Immature natural killer cell (primary cell): Measurements from ENCODE around the gene SPDYE6. TPM values are rescaled to one million over a fixed set of nuclear protein-coding genes. Genes with fewer than 3 reads are reported as not detected.
"Not testable (repeated sequence)": the region's sequence is repeated elsewhere in the genome, so short reads cannot be mapped to it uniquely, and the experiment has no call there.

Experiments
- DNase-seq, 3 donors: peaks; one replicate each; pipeline ENCODE4 v3.0.0; 2022; ENCODE audit warnings: mixed read lengths in 1 of 3
- H3K27ac Mint-ChIP-seq, 6 donors: one replicate each; pipeline ENCODE4 v1.8.0; 2020; ENCODE audit warnings: mixed read lengths in 6 of 6, mild to moderate bottlenecking in 5 of 6, inconsistent platforms in 4 of 6, moderate library complexity in 3 of 6
- H3K27me3 Mint-ChIP-seq, 3 donors: one replicate each; pipeline ENCODE4 v1.8.0; 2020 to 2021; ENCODE audit warnings: low read depth in 3 of 3, mild to moderate bottlenecking in 3 of 3, mixed read lengths in 3 of 3, moderate library complexity in 3 of 3, inconsistent platforms in 1 of 3
- H3K36me3 Mint-ChIP-seq, 3 donors: one replicate each; pipeline ENCODE4 v1.8.0; 2020; ENCODE audit warnings: mixed read lengths in 3 of 3, inconsistent platforms in 2 of 3, mild to moderate bottlenecking in 2 of 3
- H3K4me1 Mint-ChIP-seq, 2 donors: one replicate each; pipeline ENCODE4 v1.8.0; 2020; ENCODE audit warnings: inconsistent platforms in 2 of 2, mild to moderate bottlenecking in 2 of 2, mixed read lengths in 2 of 2, moderate library complexity in 1 of 2
- H3K4me3 Mint-ChIP-seq, 5 donors: one replicate each; pipeline ENCODE4 v1.8.0; 2020; ENCODE audit warnings: mild to moderate bottlenecking in 5 of 5, mixed read lengths in 5 of 5, inconsistent platforms in 3 of 5, moderate library complexity in 3 of 5
- H3K9me3 Mint-ChIP-seq, 6 donors: one replicate each; pipeline ENCODE4 v1.8.0; 2020; ENCODE audit warnings: mild to moderate bottlenecking in 6 of 6, mixed read lengths in 6 of 6, inconsistent platforms in 4 of 6, moderate library complexity in 3 of 6
- polyA plus RNA-seq, 3 donors: library from polyadenylated mRNA; unstranded; fragments of 300-500 nt; fragmentation: Illumina TruSeq; gene quantifications; one replicate each; pipeline ENCODE4 v1.2.3, GENCODE V29; 2021

The SPDYE6 gene
- under 1 TPM in 1 of 3 donors, not detected in 2; 0.97 TPM for polyA plus RNA-seq

GRCh38 chr7:102356344-102356743 lies at the start of gene SPDYE6:
Gene SPDYE6 (minus strand): TSS chr7:102356444. CDS start chr7:102356023, 421 bp downstream.
- not testable (repeated sequence) for H3K27me3 Mint-ChIP-seq, H3K4me3 Mint-ChIP-seq, H3K36me3 Mint-ChIP-seq, H3K4me1 Mint-ChIP-seq, H3K27ac Mint-ChIP-seq, H3K9me3 Mint-ChIP-seq, DNase-seq

- peaks cover 19 to 63% (median 29%) of the 10 kb centered on the region in 3 donors for H3K36me3 Mint-ChIP-seq
- H3K4me1 Mint-ChIP-seq, result peaks cover 12 to 37% of the 10 kb centered on the region in 2 donors
- DNase-seq, H3K4me3 Mint-ChIP-seq, H3K27me3 Mint-ChIP-seq, H3K9me3 Mint-ChIP-seq: not testable (repeated sequence)
- H3K27ac Mint-ChIP-seq, result peak overlapping the region in 2 of 6 donors; percentile 51 to 67
Measured at GRCh38 chr7:102404862-102405188, 48.6 kb upstream of the SPDYE6 start.

- peak overlapping the region in 2 of 5 donors; percentile 22 to 56 for H3K4me3 Mint-ChIP-seq
- peaks cover 14 to 64% (median 25%) of the 10 kb centered on the region in 3 donors for H3K36me3 Mint-ChIP-seq
- H3K27ac Mint-ChIP-seq, result peak overlapping the region in 5 of 6 donors; percentile 9 to 78 (median 67)
Measured at GRCh38 chr7:102404005-102404861, 48.0 kb upstream of the SPDYE6 start.

GRCh38 chr7:102403563-102403962 lies 47.3 kb upstream of the SPDYE6 start:
- peaks cover 11 to 61% (median 22%) of the 10 kb centered on the region in 3 donors for H3K36me3 Mint-ChIP-seq
- no peak for DNase-seq
- no peaks in the 10 kb centered on the region for H3K9me3 Mint-ChIP-seq
- peak overlapping the region in 4 of 6 donors; percentile 11 to 34 (median 22) for H3K27ac Mint-ChIP-seq
- peaks cover 12 to 28% of the 10 kb centered on the region in 2 donors for H3K4me1 Mint-ChIP-seq
- no peak overlapping the region for H3K4me3 Mint-ChIP-seq
- peaks cover 0 to 7% (median 0%) of the 10 kb centered on the region in 3 donors for H3K27me3 Mint-ChIP-seq

More at GRCh38 chr7:102404005-102404861, 48.0 kb upstream of the SPDYE6 start:
- peaks cover 12 to 33% of the 10 kb centered on the region in 2 donors for H3K4me1 Mint-ChIP-seq
- DNase-seq, result peak; percentile 70 to 76 (median 71)
- peaks cover 0 to 7% (median 0%) of the 10 kb centered on the region in 3 donors for H3K27me3 Mint-ChIP-seq
- H3K9me3 Mint-ChIP-seq, result no peaks in the 10 kb centered on the region

- peak overlapping the region in 2 of 6 donors; percentile 67 to 73 for H3K27ac Mint-ChIP-seq
- no peaks in the 10 kb centered on the region for H3K9me3 Mint-ChIP-seq
- H3K4me1 Mint-ChIP-seq, result peaks cover 31 to 43% of the 10 kb centered on the region in 2 donors
- H3K27me3 Mint-ChIP-seq, result peaks cover 7 to 14% (median 8%) of the 10 kb centered on the region in 3 donors
- no peak overlapping the region for H3K4me3 Mint-ChIP-seq
- peaks cover 8 to 39% (median 13%) of the 10 kb centered on the region in 3 donors for H3K36me3 Mint-ChIP-seq
- DNase-seq, result no peak
Measured at GRCh38 chr7:102400360-102400759, 44.1 kb upstream of the SPDYE6 start.

- Mint-ChIP-seq H3K36me3 (peaks cover 8 to 34% (median 13%) of the 10 kb centered on the region in 3 donors), H3K27me3 (peaks cover 7 to 12% (median 8%) of the 10 kb centered on the region in 3 donors), H3K4me3 (peak overlapping the region in 2 of 5 donors; percentile 41 to 90), H3K27ac (no peak overlapping the region), H3K9me3 (no peaks in the 10 kb centered on the region), H3K4me1 (peaks cover 23 to 26% of the 10 kb centered on the region in 2 donors)
- no peak for DNase-seq
Measured at GRCh38 chr7:102398543-102398942, 42.3 kb upstream of the SPDYE6 start.

GRCh38 chr7:102396710-102397019 lies 40.4 kb upstream of the SPDYE6 start:
- Mint-ChIP-seq H3K36me3 (peaks cover 8 to 19% (median 10%) of the 10 kb centered on the region in 3 donors), H3K27ac (peak overlapping the region; percentile 81 to 94 (median 92)), H3K9me3 (no peaks in the 10 kb centered on the region), H3K27me3 (peaks cover 8 to 12% (median 8%) of the 10 kb centered on the region in 3 donors), H3K4me3 (peak overlapping the region; percentile 86 to 99 (median 92)), H3K4me1 (peaks cover 23% of the 10 kb centered on the region in 2 donors)
- DNase-seq, result no peak

- DNase-seq, result peak; percentile 81 to 87 (median 81)
- Mint-ChIP-seq H3K9me3 (no peaks in the 10 kb centered on the region), H3K4me3 (peak within 1 kb of the TSS; percentile 86 to 99 (median 92)), H3K27me3 (peaks cover 8 to 12% (median 8%) of the 10 kb centered on the region in 3 donors), H3K27ac (peak within 1 kb of the TSS; percentile 81 to 94 (median 92)), H3K4me1 (peaks cover 23% of the 10 kb centered on the region in 2 donors), H3K36me3 (peaks cover 7 to 16% (median 9%) of the 10 kb centered on the region in 3 donors)
Measured at GRCh38 chr7:102395873-102396709, 39.8 kb upstream of the SPDYE6 start, which contains the start of gene PRKRIP1. Gene PRKRIP1 (plus strand): TSS chr7:102396363. CDS start chr7:102396412, 49 bp downstream.

GRCh38 chr7:102395592-102395872 lies 39.3 kb upstream of the SPDYE6 start:
- peaks cover 23% of the 10 kb centered on the region in 2 donors for H3K4me1 Mint-ChIP-seq
- H3K9me3 Mint-ChIP-seq, result no peaks in the 10 kb centered on the region
- peaks cover 8 to 12% (median 8%) of the 10 kb centered on the region in 3 donors for H3K27me3 Mint-ChIP-seq
- peaks cover 4 to 12% (median 4%) of the 10 kb centered on the region in 3 donors for H3K36me3 Mint-ChIP-seq
- peak overlapping the region; percentile 86 to 99 (median 92) for H3K4me3 Mint-ChIP-seq
- peak overlapping the region; percentile 81 to 94 (median 92) for H3K27ac Mint-ChIP-seq
- no peak for DNase-seq

- DNase-seq, result no peak
- Mint-ChIP-seq H3K36me3 (no peaks in the 10 kb centered on the region), H3K27ac (peak overlapping the region in 2 of 6 donors; percentile 40 to 49), H3K9me3 (no peaks in the 10 kb centered on the region), H3K27me3 (peaks cover 8 to 9% (median 8%) of the 10 kb centered on the region in 3 donors), H3K4me3 (peak overlapping the region in 1 of 5 donors; percentile 38), H3K4me1 (peaks cover 23% of the 10 kb centered on the region in 2 donors)
Measured at GRCh38 chr7:102393467-102393866, 37.2 kb upstream of the SPDYE6 start.

- DNase-seq, result no peak
- H3K4me3 Mint-ChIP-seq, result no peak overlapping the region
- H3K9me3 Mint-ChIP-seq, result no peaks in the 10 kb centered on the region
- H3K36me3 Mint-ChIP-seq, result no peaks in the 10 kb centered on the region
- peaks cover 8 to 9% (median 8%) of the 10 kb centered on the region in 3 donors for H3K27me3 Mint-ChIP-seq
- H3K4me1 Mint-ChIP-seq, result peaks cover 18% of the 10 kb centered on the region in 2 donors
- no peak overlapping the region for H3K27ac Mint-ChIP-seq
Measured at GRCh38 chr7:102392330-102392729, 36.1 kb upstream of the SPDYE6 start.

GRCh38 chr7:102390697-102391484 lies 34.6 kb upstream of the SPDYE6 start:
- Mint-ChIP-seq H3K27me3 (peaks cover 2 to 3% (median 3%) of the 10 kb centered on the region in 3 donors), H3K36me3 (no peaks in the 10 kb centered on the region), H3K27ac (no peak overlapping the region), H3K4me1 (peaks cover 5 to 6% of the 10 kb centered on the region in 2 donors), H3K9me3 (no peaks in the 10 kb centered on the region), H3K4me3 (no peak overlapping the region)
- peak; percentile 58 to 64 (median 62) for DNase-seq

GRCh38 chr7:102389810-102390209 lies 33.6 kb upstream of the SPDYE6 start:
- Mint-ChIP-seq H3K4me3 (no peak overlapping the region), H3K27ac (no peak overlapping the region), H3K9me3 (no peaks in the 10 kb centered on the region), H3K4me1 (no peaks in the 10 kb centered on the region), H3K27me3 (peaks cover 0 to 2% (median 1%) of the 10 kb centered on the region in 3 donors), H3K36me3 (no peaks in the 10 kb centered on the region)
- DNase-seq, result no peak
